Measurements from ENCODE around the gene SORCS1. TPM values are rescaled to one million over a fixed set of nuclear protein-coding genes. Genes with fewer than 3 reads are reported as not detected.

SORCS1 gene
- total and polyA plus RNA-seq, 2 of the 8 experiments (the other 6 are each of a cell fraction or from before 2014, with no cell fraction given) = 4.1 to 4.6 TPM

- 87% methylated on average over 5 of the region's 5 CpGs; no CpG with 5 or more reads in 1 of the 2 experiments for WGBS, 2 experiments (ENCODE audit: extremely low coverage in 1 of 2, insufficient coverage in 1 of 2, insufficient read length in 1 of 2, insufficient replicate concordance in 2 of 2, low coverage in 1 of 2, low lambda C conversion rate in 2 of 2, missing lambda C conversion rate in 1 of 2)
- Histone ChIP-seq H3K4me1 (replicated peaks in 1 of 4; ENCODE audit: control insufficient read depth in 3 of 4, insufficient read depth in 4 of 4, low read length in 3 of 4) (no peaks in the 10 kb centered on the region), H4K8ac (ENCODE audit: extremely low read depth, insufficient read depth, low read length) (no peak overlapping the region), H3K4ac (replicated peaks; ENCODE audit: insufficient read length, low read depth, low read length) (no peak overlapping the region), H3K9me3 (ENCODE audit: insufficient read depth in 2 of 2, low read depth in 1 of 2, low read length in 1 of 2) (no peaks in the 10 kb centered on the region), H3K79me1 (ENCODE audit: low read depth, low read length) (no peaks in the 10 kb centered on the region), H3K18ac (ENCODE audit: extremely low read depth, low read length) (no peak overlapping the region), H2BK120ac (replicated peaks; ENCODE audit: low read depth, low read length) (no peak overlapping the region), H3K27me3 (replicated peaks in 1 of 4; ENCODE audit: control insufficient read depth in 3 of 4, extremely low read depth in 1 of 4, insufficient read depth in 3 of 4, low read length in 3 of 4) (peaks cover 0 to 1% (median 0%) of the 10 kb centered on the region in 4 experiments; a peak in 1 of 7 replicates), H3K79me2 (ENCODE audit: control insufficient read depth in 1 of 2, insufficient read depth in 2 of 2, low read length in 2 of 2) (no peaks in the 10 kb centered on the region), H2AK5ac (ENCODE audit: low read depth, low read length) (no peak overlapping the region), H3K23ac (ENCODE audit: insufficient read length) (no peak overlapping the region), H3K4me3 (ENCODE audit: extremely low read depth in 1 of 4, insufficient read depth in 2 of 4, low read depth in 3 of 4, low read length in 4 of 4) (no peak overlapping the region), H3K14ac (ENCODE audit: insufficient read length) (no peak overlapping the region), H3K23me2 (ENCODE audit: low read depth, low read length) (no peaks in the 10 kb centered on the region), H2BK12ac (ENCODE audit: low read depth, low read length) (no peak overlapping the region), H4K91ac (replicated peaks; ENCODE audit: insufficient read length, low read length) (no peak overlapping the region), H2BK5ac (ENCODE audit: low read depth, low read length) (no peak overlapping the region), H3K27ac (ENCODE audit: low read depth, low read length) (no peak overlapping the region), H2BK20ac (ENCODE audit: low read length) (no peak overlapping the region), H3K9ac (replicated peaks in 1 of 4; ENCODE audit: extremely low read depth in 1 of 4, low read depth in 3 of 4, low read length in 3 of 4) (no peak overlapping the region), H3K36me3 (ENCODE audit: control insufficient read depth in 2 of 4, insufficient read depth in 4 of 4, low read length in 3 of 4) (no peaks in the 10 kb centered on the region), H3K56ac (replicated peaks; ENCODE audit: insufficient read length, low read depth, low read length) (no peak overlapping the region), H4K5ac (ENCODE audit: insufficient read length, low read depth, low read length) (no peak overlapping the region), H2AFZ (ENCODE audit: low read length) (no peak overlapping the region), H4K20me1 (replicated peaks in 1 of 2; ENCODE audit: control insufficient read depth in 1 of 2, insufficient read depth in 2 of 2, low read length in 2 of 2) (no peaks in the 10 kb centered on the region), H3K4me2 (ENCODE audit: insufficient read depth in 1 of 2, low read depth in 2 of 2, low read length in 2 of 2) (no peak overlapping the region), H2BK15ac (ENCODE audit: low read length) (no peak overlapping the region)
- ChIA-PET CTCF (ENCODE audit: partially characterized antibody) (interaction anchor here (1.1 to 1.5 kb wide), 2 partner anchors 79 to 192 kb away, joined by 4 read pairs; no protein-coding TSS in a partner anchor), POLR2A (ENCODE audit: partially characterized antibody) (no interaction called here)
- FAIRE-seq = no peak
- DNase-seq (ENCODE audit: low read depth in 1 of 2, low spot score in 2 of 2) = no peak
- TF ChIP-seq E2F6 (IDR thresholded peaks at IDR 0.05) (no peak), ASH2L (IDR thresholded peaks at IDR 0.05; ENCODE audit: low read length) (no peak), CHD1 (IDR thresholded peaks at IDR 0.05; ENCODE audit: low read depth, low read length) (no peak), USF2 (IDR thresholded peaks at IDR 0.05; ENCODE audit: low read length) (no peak), KDM1A (IDR thresholded peaks at IDR 0.05; ENCODE audit: borderline replicate concordance, low read length) (no peak), ZNF274 (IDR thresholded peaks at IDR 0.05; ENCODE audit: borderline replicate concordance, extremely low read depth, low read length) (no peak), EZH2 (IDR thresholded peaks at IDR 0.05; ENCODE audit: low read depth, low read length, severe bottlenecking) (no peak), GABPA (IDR thresholded peaks at IDR 0.05; ENCODE audit: borderline replicate concordance, insufficient read depth, low read length) (no peak), ATF2 (IDR thresholded peaks at IDR 0.05; ENCODE audit: low read length) (no peak), MAFK (IDR thresholded peaks at IDR 0.05; ENCODE audit: low read depth, low read length) (no peak), PHF8 (conservative IDR thresholded peaks at IDR 0.05; ENCODE audit: low read depth, low read length) (no peak)
Observed at GRCh38 chr10:106987362-106987761, 177.1 kb downstream of the SORCS1 start.
